ENCODE data around the gene NDUFB8.
A peak's percentile ranks its signal among the peaks of the same experiment; 100 is the strongest.
"Not testable (repeated sequence)": the region's sequence is repeated elsewhere in the genome, so short reads cannot be mapped to it uniquely, and the experiment has no call there.

NDUFB8 gene

GRCh38 chr10:100529475-100530298 lies at the start of gene NDUFB8:
Gene NDUFB8, minus strand, starts transcription at chr10:100529871. Its CDS starts 20 bp downstream, at chr10:100529851.
- peak; percentile 77 for ATAC-seq
- DNase-seq: peak; percentile 92

DNA sequence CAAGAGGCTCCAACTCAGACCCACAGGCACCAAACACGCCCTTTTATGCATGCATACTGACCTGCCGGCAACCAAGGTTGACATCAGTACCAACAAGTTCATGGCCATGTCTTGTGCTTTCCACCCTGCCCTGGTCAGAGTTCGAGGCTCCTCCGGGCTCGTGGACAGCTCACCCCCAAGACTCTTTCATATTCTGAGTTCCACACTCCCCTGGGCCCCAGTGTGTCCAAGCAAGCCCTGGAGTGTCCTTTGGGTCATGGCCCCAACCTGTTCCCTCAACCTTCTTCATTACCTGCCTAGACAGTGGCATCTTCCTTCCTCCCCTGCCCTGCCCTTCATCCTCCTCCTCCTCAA lies 46.6 kb upstream of the NDUFB8 start:
- ATAC-seq: no peak
- DNase-seq: no peak

GRCh38 chr10:100575585-100576281 lies 46.1 kb upstream of the NDUFB8 start:
- no peak for ATAC-seq
- DNase-seq: no peak

DNA sequence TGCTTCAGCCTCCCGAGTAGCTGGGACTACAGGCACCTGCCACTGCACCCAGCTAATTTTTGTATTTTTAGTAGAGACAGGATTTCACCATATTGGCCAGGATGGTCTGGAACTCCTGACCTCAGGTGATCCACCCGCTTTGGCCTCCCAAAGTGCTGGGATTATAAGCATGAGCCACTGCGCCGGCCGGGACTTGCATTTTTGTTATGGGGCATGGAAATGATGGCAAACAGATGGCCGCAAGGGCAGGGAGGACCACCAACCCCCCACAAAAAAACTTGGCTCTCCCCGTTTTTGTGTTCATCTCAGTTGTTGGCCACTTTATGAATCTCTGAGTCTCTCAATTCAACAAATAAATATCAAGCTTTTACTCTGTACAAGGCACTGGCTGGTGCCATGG lies 45.5 kb upstream of the NDUFB8 start:
- not testable (repeated sequence) for ATAC-seq, DNase-seq

DNA sequence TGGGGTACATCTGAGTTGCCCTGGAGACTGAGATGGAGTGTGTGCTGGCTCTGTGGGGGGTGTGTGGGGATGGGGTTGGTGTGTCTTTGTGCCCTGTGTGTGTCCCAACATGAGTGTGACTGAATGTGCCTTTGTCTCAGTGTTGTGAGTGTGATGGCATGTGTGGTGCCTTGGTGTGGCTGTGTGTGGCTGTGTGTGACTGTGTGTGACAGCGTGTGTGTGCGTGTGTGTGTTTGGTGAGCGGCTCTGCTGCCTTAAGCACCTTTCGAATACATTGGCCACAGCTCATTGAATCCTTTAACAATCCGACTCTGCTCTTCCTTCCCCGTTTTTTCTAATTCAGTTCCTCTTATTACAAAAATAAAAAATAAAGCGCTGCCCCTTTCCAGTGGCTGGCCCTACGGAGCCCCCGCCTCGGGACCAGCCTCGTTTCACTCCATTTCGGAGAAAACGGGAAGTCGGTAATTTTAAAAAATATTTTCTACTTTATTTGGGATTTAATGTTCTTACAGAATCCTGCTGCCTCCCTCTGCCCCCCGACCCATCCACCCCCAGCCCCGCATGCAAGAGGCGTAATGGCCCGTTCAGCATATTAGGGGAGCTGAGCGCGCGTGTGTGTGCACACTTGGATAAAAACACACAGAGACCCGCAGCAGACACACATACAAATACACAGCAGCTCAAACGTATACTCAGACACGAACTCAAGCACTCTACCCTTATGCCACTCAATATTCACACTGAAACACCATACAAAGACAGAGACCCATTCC lies 41.6 kb upstream of the NDUFB8 start:
- ATAC-seq (no peak), DNase-seq (no peak)

- DNase-seq: no peak
- ATAC-seq: no peak
Measured at GRCh38 chr10:100570506-100570905, 40.8 kb upstream of the NDUFB8 start.

DNA sequence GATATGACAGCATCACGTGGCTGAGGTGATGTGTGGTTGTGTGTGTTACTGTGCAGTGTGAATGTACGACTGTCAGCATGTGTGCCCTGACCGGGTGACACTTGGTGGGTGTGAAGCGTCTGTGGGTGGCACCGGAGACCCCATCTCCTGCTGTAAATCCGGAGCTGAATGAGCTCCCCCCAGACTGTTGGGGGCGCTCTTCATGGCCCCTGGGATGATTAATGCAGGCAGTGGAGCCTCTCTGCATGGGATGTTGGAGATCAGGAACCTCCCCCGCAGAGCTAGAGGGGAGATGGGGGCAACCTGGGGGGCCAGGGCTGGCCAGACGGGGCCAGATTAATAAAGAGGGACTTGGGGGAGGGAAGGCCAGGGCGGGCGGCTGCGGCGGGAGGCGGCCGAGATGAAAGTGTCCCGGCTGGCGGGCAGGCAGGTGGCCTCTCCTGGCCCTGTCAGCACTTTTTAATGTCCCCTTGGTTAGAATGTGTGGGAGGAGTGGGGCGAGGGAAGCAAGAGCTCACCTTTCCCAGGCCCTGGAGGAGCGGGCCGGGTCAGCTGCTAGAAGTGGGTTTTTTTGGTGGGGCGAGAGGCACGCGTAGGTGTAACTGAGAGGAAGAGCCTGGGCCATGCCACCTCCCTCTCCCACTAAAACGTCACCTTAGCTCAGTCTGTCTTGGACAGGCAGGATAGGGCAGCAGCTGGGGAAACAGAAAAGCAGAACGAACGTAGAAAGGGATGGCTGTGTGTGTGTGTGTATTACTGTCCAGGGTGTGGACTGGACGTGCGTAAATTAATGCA lies 40.2 kb upstream of the NDUFB8 start:
- DNase-seq: no peak

GRCh38 chr10:100568912-100569311 lies 39.2 kb upstream of the NDUFB8 start:
- DNase-seq (no peak), ATAC-seq (no peak)

More for the DNA sequence above, 40.2 kb upstream of the NDUFB8 start:
- no peak for ATAC-seq

GRCh38 chr10:100567826-100568225 lies 38.2 kb upstream of the NDUFB8 start:
- DNase-seq: no peak
- ATAC-seq: no peak

GRCh38 chr10:100567249-100567648 lies 37.6 kb upstream of the NDUFB8 start:
- ATAC-seq: no peak
- DNase-seq: no peak

- DNase-seq: no peak
- ATAC-seq: no peak
Measured at GRCh38 chr10:100566561-100566960, 36.9 kb upstream of the NDUFB8 start.

DNA sequence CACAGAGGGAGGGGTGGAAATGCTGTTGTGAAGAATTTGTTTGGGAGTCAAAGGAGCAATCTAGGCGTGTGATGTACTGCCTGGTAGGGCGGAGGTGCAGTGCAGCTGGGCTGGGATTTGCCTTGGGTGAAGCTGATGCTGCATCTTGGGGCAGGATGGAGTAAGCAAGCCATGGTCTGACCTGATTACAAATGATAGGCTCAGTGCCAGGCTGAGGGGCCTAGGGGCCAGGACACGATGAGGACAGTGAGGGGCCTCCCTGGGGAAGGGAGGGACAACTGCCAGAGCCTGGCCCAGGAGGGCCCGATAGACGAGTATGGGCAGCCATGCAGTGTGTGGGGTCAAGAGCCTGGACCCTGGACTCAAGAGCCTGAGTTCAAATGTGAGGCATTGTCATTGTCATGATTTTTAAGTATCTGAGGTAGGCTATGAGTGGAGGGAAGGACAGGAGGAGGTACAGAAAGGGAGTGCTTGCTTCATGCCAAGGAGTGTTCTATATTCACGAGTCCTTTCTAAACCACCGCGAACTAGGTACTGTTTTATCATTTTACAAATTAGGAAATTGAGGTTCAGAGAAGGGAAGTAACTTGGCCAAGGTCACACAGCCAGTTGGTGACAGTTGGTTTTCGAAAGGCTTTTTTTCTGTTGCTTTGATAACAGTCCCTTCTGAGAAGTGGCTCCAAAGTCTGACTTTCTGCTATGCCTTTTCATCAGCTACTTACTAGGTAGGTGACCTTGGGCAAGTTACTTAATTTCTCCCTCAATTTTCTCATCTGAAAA lies 35.7 kb upstream of the NDUFB8 start:
- DNase-seq: no peak
- ATAC-seq: no peak

GRCh38 chr10:100562008-100562672 lies 32.5 kb upstream of the NDUFB8 start:
- DNase-seq: peak; percentile 80
- peak; percentile 92 for ATAC-seq

DNA sequence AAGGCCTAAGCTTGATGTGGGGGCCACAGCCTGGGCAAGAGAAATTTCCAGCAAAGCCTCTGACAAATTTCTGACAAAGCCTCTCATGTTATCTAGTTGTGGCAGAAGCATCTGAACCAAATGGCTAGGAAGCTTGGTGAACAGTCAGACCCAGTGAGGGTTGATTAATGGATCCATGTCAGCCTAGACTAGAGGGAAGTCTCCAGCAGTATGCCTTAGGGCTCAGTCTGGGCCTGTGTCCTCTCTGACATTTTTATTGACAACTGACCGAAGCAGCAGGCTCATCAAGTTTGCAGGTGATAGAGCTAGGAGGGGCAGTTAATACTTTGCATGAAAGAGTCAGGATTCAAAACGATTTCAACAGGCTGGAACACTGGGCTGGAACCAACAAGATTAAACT lies 31.3 kb upstream of the NDUFB8 start:
- DNase-seq (no peak), ATAC-seq (no peak)

- no peak for ATAC-seq
- no peak for DNase-seq
Measured at GRCh38 chr10:100560248-100560647, 30.6 kb upstream of the NDUFB8 start.

GRCh38 chr10:100554902-100555301 lies 25.2 kb upstream of the NDUFB8 start:
- DNase-seq (no peak), ATAC-seq (no peak)

DNA sequence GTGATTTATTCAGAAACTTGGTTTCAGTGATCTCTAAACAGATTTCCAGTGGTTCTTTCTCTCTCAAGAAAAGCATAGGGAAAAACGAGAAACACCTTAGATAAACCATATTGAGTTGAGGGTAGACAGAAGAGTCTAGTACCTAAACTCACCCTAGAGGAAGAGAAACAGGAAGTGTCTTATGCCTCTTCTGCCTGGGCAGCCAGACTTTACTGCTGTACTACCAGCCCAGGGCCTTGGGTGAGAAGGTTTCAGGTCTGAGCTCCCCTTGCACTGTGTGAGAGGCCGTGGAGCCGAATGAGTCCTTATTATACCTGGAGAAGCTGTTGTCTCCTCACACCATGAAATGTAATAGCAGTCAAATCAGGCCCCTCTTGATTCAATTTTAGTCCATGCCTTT lies 24.3 kb upstream of the NDUFB8 start:
- ATAC-seq (no peak), DNase-seq (no peak)

GRCh38 chr10:100551738-100552137 lies 22.1 kb upstream of the NDUFB8 start:
- ATAC-seq: no peak

GRCh38 chr10:100551196-100551595 lies 21.5 kb upstream of the NDUFB8 start:
- ATAC-seq (no peak), DNase-seq (no peak)

More at GRCh38 chr10:100551738-100552137, 22.1 kb upstream of the NDUFB8 start:
- no peak for DNase-seq

- ATAC-seq: no peak
- DNase-seq: no peak
Measured at GRCh38 chr10:100544950-100545349, 15.3 kb upstream of the NDUFB8 start.

GRCh38 chr10:100537475-100537874 lies 7.8 kb upstream of the NDUFB8 start:
- ATAC-seq (no peak), DNase-seq (no peak)

Data from stimulated activated naive CD8-positive, alpha-beta T cell treated with anti-CD3 and anti-CD28 coated beads, Interleukin-15, Interleukin-2, amounts not matched to agents 100 U/mL and 50 U/mL, for 24 hours (primary cell).